CD14-positive monocyte (primary cell): ENCODE data around the gene MECR. TPM values are rescaled to one million over a fixed set of nuclear protein-coding genes. Genes with fewer than 3 reads are reported as not detected.

Experiments
- DNase-seq, 3 donors: peaks; one replicate each; pipeline ENCODE4 v3.0.0-alpha.2; 2011 to 2022
- H2AFZ ChIP-seq: 2 replicates; pipeline ENCODE4 v1.6.0; 2012; ENCODE audit warnings: mild to moderate bottlenecking, low read depth, low read length, inconsistent platforms; ENCODE audit not compliant: insufficient read depth, poor library complexity, severe bottlenecking
- H3K27ac ChIP-seq, 2 donors: 1 replicate in 1 of 2; 2 replicates in 1 of 2; pipeline ENCODE4 v1.5.1; 2012 to 2013; ENCODE audit warnings: low read length in 2 of 2, control low read depth in 1 of 2, inconsistent platforms in 1 of 2, low read depth in 1 of 2, mild to moderate bottlenecking in 1 of 2
- H3K27me3 ChIP-seq, 2 donors: one replicate each; pipeline versions ENCODE4 v1.6.0 to v1.6.1; 2011 to 2013; ENCODE audit warnings: low read length in 2 of 2; ENCODE audit not compliant: control insufficient read depth in 2 of 2, insufficient read depth in 2 of 2
- H3K36me3 ChIP-seq, 2 donors: replicated peaks in 1 of 2; 1 replicate in 1 of 2; 2 replicates in 1 of 2; pipeline versions ENCODE4 v1.5.1 to v1.6.1; 2012 to 2013; ENCODE audit warnings: low read length in 2 of 2, control low read depth in 1 of 2, inconsistent platforms in 1 of 2, mild to moderate bottlenecking in 1 of 2; ENCODE audit not compliant: insufficient read depth in 2 of 2, control insufficient read depth in 1 of 2
- H3K4me1 ChIP-seq, 2 donors: 1 replicate in 1 of 2; 2 replicates in 1 of 2; pipeline versions ENCODE4 v1.5.1 to v1.6.1; 2012 to 2013; ENCODE audit warnings: low read length in 2 of 2, control low read depth in 1 of 2, inconsistent platforms in 1 of 2, mild to moderate bottlenecking in 1 of 2, moderate library complexity in 1 of 2; ENCODE audit not compliant: insufficient read depth in 2 of 2, control insufficient read depth in 1 of 2
- H3K4me2 ChIP-seq: replicated peaks from 2 replicates; pipeline ENCODE3; 2012; ENCODE audit warnings: low read length, moderate library complexity, mild to moderate bottlenecking; ENCODE audit not compliant: poor library complexity, severe bottlenecking; ENCODE audit errors: extremely low read depth
- H3K4me3 ChIP-seq, 3 experiments: fragments of 200-600 bp in 1 of 3; sonication (generic) in 1 of 3; replicated peaks in 1 of 3; 1 replicate in 2 of 3; 2 replicates in 1 of 3; pipeline ENCODE4 v1.5.1; 2011 to 2013; ENCODE audit warnings: low read length in 3 of 3, mild to moderate bottlenecking in 3 of 3, control low read depth in 2 of 3, low read depth in 2 of 3, inconsistent platforms in 1 of 3, moderate library complexity in 1 of 3
- H3K79me2 ChIP-seq: 2 replicates; pipeline ENCODE4 v1.6.0; 2012; ENCODE audit warnings: mild to moderate bottlenecking, control low read depth, inconsistent platforms, low read length, moderate library complexity; ENCODE audit not compliant: insufficient read depth
- H3K9ac ChIP-seq: 2 replicates; pipeline ENCODE4 v1.6.0; 2017; ENCODE audit warnings: low read length, mild to moderate bottlenecking; ENCODE audit not compliant: insufficient read depth, poor library complexity, severe bottlenecking
- H3K9me3 ChIP-seq, 2 donors: replicated peaks in 1 of 2; 1 replicate in 1 of 2; 2 replicates in 1 of 2; pipeline versions ENCODE4 v1.5.1 to v1.6.1; 2012 to 2013; ENCODE audit warnings: low read length in 2 of 2, control low read depth in 1 of 2; ENCODE audit not compliant: control insufficient read depth in 1 of 2, insufficient read depth in 1 of 2
- H4K20me1 ChIP-seq: 2 replicates; pipeline ENCODE4 v1.6.0; 2012; ENCODE audit warnings: mild to moderate bottlenecking, low read length, control low read depth, moderate library complexity; ENCODE audit not compliant: insufficient read depth
- H3K27ac Mint-ChIP-seq, 7 donors: one replicate each; pipeline ENCODE4 v1.8.0; 2020; ENCODE audit warnings: mild to moderate bottlenecking in 7 of 7, mixed read lengths in 7 of 7, moderate library complexity in 6 of 7, inconsistent platforms in 2 of 7
- H3K27me3 Mint-ChIP-seq, 3 donors: one replicate each; pipeline ENCODE4 v1.8.0; 2021 to 2022; ENCODE audit warnings: low read depth in 3 of 3, mild to moderate bottlenecking in 3 of 3, mixed read lengths in 3 of 3, moderate library complexity in 3 of 3, inconsistent platforms in 1 of 3
- H3K36me3 Mint-ChIP-seq, 2 donors: one replicate each; pipeline ENCODE4 v1.8.0; 2020; ENCODE audit warnings: mixed read lengths in 2 of 2, inconsistent platforms in 1 of 2, mild to moderate bottlenecking in 1 of 2
- H3K4me1 Mint-ChIP-seq: one replicate; pipeline ENCODE4 v1.8.0; 2020; ENCODE audit warnings: mild to moderate bottlenecking, mixed read lengths
- H3K4me3 Mint-ChIP-seq, 2 donors: one replicate each; pipeline ENCODE4 v1.8.0; 2020; ENCODE audit warnings: mild to moderate bottlenecking in 2 of 2, mixed read lengths in 2 of 2, moderate library complexity in 1 of 2
- H3K9me3 Mint-ChIP-seq, 7 donors: one replicate each; pipeline ENCODE4 v1.8.0; 2020 to 2022; ENCODE audit warnings: mixed read lengths in 7 of 7, mild to moderate bottlenecking in 6 of 7, moderate library complexity in 6 of 7, inconsistent platforms in 2 of 7
- WGBS: methylation state at CpG from one replicate; pipeline ENCODE4 v1.1.5; 2013; ENCODE audit warnings: missing lambda C conversion rate; ENCODE audit not compliant: insufficient coverage; 5-methylcytosine and 5-hydroxymethylcytosine counted together
- intact Hi-C, 2 donors: fragments of 100-400 bp; cut with micrococcal nuclease; formaldehyde crosslinking; loops; one replicate each; pipeline versions ENCODE4 v1.15.0 to v1.15.1; 2023
- polyA plus RNA-seq, 3 donors: library from polyadenylated mRNA; depleted of rRNA in 1 of 3; unstranded in 2 of 3; stranded (reverse) in 1 of 3; fragments of 300-500 nt in 2 of 3; fragments of >200 nt in 1 of 3; fragmentation: Illumina TruSeq in 2 of 3; gene quantifications; 1 replicate in 2 of 3; 2 replicates in 1 of 3; pipeline ENCODE4 v1.2.3, GENCODE V29; 2012 to 2021
- TF ChIP-seq, protein P1 (sequence below): fragments of 200-600 bp; IDR thresholded peaks from one replicate; pipeline ENCODE4 v1.8.0; 2022; ENCODE audit warnings: antibody characterized with exemption, mild to moderate bottlenecking

Gene MECR
- polyA plus RNA-seq, 3 donors = 6.3 to 8.5 (median 7.5) TPM

GRCh38 chr1:29240400-29240837 lies 9.7 kb upstream of the MECR start:
- Histone ChIP-seq H3K4me1 (peaks cover 22 to 27% of the 10 kb centered on the region in 2 donors), H3K27me3 (peaks cover 26 to 52% of the 10 kb centered on the region in 2 donors), H3K9me3 (peaks cover 0 to 15% of the 10 kb centered on the region in 2 donors), H3K79me2 (no peaks in the 10 kb centered on the region), H3K27ac (no peak overlapping the region), H4K20me1 (peaks cover 4% of the 10 kb centered on the region), H3K4me2 (no peak overlapping the region), H2AFZ (no peak overlapping the region), H3K9ac (no peak overlapping the region), H3K36me3 (no peaks in the 10 kb centered on the region), H3K4me3 (no peak overlapping the region)
- peaks cover 45 to 63% (median 50%) of the 10 kb centered on the region in 3 donors for H3K27me3 Mint-ChIP-seq
- TF ChIP-seq, protein P1, sequence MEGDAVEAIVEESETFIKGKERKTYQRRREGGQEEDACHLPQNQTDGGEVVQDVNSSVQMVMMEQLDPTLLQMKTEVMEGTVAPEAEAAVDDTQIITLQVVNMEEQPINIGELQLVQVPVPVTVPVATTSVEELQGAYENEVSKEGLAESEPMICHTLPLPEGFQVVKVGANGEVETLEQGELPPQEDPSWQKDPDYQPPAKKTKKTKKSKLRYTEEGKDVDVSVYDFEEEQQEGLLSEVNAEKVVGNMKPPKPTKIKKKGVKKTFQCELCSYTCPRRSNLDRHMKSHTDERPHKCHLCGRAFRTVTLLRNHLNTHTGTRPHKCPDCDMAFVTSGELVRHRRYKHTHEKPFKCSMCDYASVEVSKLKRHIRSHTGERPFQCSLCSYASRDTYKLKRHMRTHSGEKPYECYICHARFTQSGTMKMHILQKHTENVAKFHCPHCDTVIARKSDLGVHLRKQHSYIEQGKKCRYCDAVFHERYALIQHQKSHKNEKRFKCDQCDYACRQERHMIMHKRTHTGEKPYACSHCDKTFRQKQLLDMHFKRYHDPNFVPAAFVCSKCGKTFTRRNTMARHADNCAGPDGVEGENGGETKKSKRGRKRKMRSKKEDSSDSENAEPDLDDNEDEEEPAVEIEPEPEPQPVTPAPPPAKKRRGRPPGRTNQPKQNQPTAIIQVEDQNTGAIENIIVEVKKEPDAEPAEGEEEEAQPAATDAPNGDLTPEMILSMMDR = no peak
- WGBS = 14% methylated on average over 1 of the region's 4 CpGs
- H3K27ac Mint-ChIP-seq = peak overlapping the region in 1 of 7 donors; percentile 14
- peaks cover 25% of the 10 kb centered on the region for H3K4me1 Mint-ChIP-seq
- H3K4me3 Mint-ChIP-seq = no peak overlapping the region
- H3K36me3 Mint-ChIP-seq = peaks cover 6 to 14% of the 10 kb centered on the region in 2 donors
- DNase-seq = no peak
- intact Hi-C loops = no loop called here
- peaks cover 0 to 19% (median 7%) of the 10 kb centered on the region in 7 donors for H3K9me3 Mint-ChIP-seq

DNA sequence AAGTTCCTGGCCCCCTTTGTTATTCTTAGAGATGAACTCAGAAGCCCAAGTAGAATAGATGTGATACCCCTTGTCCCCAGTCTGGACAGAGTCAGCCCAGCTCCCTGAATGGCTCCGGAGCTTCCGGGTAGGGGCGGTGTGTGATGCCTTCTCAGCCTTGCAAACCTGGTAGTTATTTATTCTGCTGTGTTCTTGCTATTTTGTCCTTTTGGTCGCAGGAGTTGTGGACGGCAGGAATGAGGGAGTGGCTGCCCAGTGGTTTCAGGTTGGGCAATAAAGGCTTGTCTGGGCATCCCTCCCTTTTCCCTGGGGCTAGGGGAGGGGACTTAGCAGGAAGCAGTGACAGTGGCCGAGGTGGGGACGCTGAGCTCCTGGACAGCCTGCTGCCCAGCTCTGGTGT lies 8.4 kb upstream of the MECR start:
- WGBS = 42% methylated on average over 5 of the region's 7 CpGs
- DNase-seq = no peak
- TF ChIP-seq, protein P1 = no peak
- intact Hi-C loops = loop anchor here (5.0 kb wide), 3 partner anchors 613 to 1468 kb away; no protein-coding TSS in a partner anchor
- Histone ChIP-seq H3K4me1 (peaks cover 22 to 27% of the 10 kb centered on the region in 2 donors), H2AFZ (no peak overlapping the region), H3K27ac (no peak overlapping the region), H4K20me1 (peaks cover 4% of the 10 kb centered on the region), H3K9me3 (peaks cover 0 to 15% of the 10 kb centered on the region in 2 donors), H3K4me2 (no peak overlapping the region), H3K4me3 (no peak overlapping the region), H3K9ac (no peak overlapping the region), H3K36me3 (no peaks in the 10 kb centered on the region), H3K27me3 (peaks cover 26 to 61% of the 10 kb centered on the region in 2 donors), H3K79me2 (no peaks in the 10 kb centered on the region)
- Mint-ChIP-seq H3K36me3 (peaks cover 6 to 14% of the 10 kb centered on the region in 2 donors), H3K27ac (no peak overlapping the region), H3K4me3 (peak overlapping the region in 1 of 2 donors; percentile 85), H3K9me3 (peaks cover 0 to 19% (median 7%) of the 10 kb centered on the region in 7 donors), H3K4me1 (peaks cover 25% of the 10 kb centered on the region), H3K27me3 (peaks cover 54 to 73% (median 57%) of the 10 kb centered on the region in 3 donors)
